GF-D8 (cell line): ENCODE results near the gene NPAS1.
A peak's percentile ranks its signal among the peaks of the same experiment; 100 is the strongest.

Experiments used
- DNase-seq: peaks from one replicate; lab custom pipeline; 2025; lab: John Stamatoyannopoulos, UW

Gene NPAS1

DNA sequence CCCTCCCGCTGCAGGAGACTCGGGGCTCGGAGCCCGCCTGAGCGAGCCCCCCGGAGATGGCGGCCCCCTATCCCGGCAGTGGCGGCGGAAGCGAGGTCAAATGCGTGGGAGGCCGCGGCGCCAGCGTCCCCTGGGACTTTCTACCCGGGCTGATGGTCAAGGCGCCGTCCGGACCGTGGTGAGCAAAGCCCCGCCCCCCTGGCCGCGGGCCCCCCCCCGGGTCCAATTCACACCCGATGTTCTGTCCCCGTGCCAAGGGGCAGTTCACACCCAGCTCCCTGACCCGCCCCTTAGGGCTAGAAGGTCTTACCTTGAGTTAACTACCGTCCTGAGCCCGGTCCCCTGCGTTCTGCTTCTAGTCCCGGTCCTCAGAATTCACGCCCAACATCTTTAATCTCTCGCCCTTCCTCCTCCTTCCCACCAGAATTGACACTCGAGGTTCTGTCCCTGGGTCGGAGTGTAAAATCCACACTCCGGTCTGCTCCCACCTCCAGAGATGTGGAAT lies 1.4 kb downstream of the NPAS1 start:
- no peak for DNase-seq

DNA sequence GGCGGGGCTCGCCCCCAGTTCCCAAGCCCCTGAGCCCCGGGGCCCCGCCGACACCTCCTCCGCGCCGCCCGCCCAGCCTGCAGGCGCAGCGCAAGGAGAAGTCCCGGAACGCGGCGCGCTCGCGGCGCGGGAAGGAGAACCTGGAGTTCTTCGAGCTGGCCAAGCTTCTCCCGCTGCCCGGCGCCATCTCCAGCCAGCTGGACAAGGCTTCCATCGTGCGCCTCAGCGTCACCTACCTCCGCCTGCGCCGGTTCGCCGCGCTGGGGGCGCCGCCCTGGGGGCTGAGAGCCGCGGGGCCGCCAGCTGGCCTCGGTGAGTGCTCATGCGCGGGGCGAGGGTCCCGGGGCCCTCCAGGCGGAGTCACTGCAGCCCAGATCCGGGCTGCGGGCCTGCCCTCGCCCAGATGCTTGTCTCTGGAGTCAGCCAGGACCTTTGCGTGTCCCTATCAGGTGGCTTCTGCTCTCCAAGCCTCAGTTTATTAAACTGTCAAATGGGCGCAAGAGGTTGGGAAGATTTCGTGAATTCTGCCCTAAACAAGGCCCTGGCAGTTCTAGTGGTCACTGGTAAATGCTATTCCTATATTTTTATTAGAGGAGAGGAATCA lies 2.0 kb downstream of the NPAS1 start:
- DNase-seq: no peak

- DNase-seq: no peak
These were observed 2.5 kb downstream of the NPAS1 start for GRCh38 chr19:47022140-47022536.

DNA sequence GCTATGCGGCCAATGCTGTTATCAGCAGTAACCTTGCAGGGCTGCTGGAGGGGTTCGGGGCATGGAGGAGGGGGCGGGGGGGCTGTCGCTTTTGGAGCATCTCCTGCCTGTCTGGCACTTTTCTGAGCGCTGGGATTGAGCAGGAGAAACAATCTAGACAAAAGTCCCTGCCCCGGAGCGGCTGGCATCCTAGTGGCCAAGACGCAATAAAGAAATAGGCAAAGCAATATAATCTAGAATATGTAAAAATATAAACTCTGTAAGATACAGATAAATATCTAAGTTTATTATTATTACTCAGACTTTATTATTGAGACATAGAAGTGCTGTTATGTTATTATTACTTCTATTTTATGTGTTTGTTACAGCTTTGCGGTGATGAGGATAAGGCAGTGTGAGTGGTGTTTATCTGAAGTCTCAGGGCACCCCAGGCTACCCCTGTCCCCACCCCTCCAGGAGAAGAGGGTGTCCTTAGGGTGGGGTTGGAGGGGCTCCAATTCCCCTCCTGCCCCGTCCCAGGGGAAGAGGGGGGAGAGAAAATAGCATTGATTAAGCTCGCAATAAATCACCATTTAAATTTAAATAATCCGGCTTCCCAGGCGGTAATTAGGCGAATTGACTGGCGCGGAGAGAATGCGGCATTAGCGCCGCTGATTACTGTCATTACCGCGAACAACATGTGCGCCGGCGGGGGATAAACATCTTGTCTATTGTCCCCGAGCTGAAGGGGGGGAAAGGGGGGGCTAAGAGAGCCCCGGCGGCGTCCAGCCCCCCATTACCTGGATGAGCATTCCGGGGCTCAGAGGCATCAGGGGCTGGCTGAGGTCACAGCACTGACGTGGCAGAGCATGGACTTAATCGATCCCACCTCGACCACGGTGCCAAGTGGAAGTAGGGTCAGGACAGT lies 3.2 kb downstream of the NPAS1 start:
- DNase-seq: no peak

GRCh38 chr19:47023448-47023794 lies 3.8 kb downstream of the NPAS1 start:
- no peak for DNase-seq

GRCh38 chr19:47024502-47024901 lies 4.9 kb downstream of the NPAS1 start:
- no peak for DNase-seq

DNA sequence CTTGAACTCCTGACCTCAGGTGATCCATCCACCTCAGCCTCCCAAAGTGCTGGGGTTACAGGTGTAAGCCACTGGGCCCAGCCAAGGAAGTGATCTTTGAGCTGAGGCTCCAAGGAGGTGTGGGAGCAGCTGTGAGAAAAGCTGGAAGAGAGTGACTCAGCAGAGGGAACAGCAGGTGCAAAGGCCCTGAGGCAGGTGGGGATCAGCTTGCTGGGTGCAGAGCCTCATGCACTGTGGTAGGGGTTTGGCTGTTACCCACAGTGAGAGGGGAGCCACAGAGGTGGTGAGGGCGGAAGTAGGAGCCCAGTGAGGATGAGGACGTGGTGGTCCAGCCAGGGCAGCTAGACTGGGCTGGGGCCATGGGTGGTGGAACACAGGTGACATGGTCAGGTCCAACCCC lies 6.5 kb downstream of the NPAS1 start:
- no peak for DNase-seq

DNA sequence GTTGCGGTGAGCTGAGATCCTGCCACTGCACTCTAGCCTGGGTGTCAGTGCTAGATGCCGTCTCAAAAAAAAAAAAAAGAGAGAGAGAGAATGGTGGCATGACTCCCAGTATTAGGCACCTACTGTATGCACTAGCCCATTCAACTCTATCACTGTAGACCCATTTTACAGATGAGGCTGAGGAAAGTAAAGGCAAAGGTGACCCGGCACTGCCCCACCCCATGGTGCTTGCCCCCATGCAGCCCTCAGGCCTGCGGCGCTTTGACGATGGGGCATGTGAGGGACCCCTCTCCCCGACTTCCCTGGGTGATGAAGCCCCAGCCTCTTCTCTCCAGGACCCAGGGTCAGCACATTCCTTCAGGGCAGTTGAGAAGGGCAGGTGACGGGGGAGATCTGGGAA lies 7.3 kb downstream of the NPAS1 start:
- no peak for DNase-seq

- no peak for DNase-seq
These were observed 8.0 kb downstream of the NPAS1 start for GRCh38 chr19:47027586-47028088.

DNA sequence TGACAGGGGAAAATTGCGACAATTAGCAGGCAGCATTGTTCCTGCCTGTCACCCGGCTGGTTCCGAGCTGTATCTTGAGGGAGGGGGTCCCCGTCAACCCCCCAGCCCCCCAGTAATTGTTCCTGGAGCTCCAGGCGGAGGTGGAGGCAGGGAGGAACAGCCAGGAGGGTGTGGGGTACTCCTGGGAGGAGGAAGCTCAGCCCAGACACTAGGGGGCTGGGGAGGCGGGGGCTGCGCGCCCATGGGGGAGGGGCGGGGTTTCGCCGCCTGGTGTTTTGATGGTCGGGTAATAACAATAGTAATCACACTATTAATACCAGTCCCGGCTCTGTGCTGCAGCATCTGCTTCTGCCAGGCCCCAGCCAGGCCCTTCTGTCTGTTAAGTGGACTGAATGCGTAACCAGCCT lies 8.6 kb downstream of the NPAS1 start:
- no peak for DNase-seq

DNA sequence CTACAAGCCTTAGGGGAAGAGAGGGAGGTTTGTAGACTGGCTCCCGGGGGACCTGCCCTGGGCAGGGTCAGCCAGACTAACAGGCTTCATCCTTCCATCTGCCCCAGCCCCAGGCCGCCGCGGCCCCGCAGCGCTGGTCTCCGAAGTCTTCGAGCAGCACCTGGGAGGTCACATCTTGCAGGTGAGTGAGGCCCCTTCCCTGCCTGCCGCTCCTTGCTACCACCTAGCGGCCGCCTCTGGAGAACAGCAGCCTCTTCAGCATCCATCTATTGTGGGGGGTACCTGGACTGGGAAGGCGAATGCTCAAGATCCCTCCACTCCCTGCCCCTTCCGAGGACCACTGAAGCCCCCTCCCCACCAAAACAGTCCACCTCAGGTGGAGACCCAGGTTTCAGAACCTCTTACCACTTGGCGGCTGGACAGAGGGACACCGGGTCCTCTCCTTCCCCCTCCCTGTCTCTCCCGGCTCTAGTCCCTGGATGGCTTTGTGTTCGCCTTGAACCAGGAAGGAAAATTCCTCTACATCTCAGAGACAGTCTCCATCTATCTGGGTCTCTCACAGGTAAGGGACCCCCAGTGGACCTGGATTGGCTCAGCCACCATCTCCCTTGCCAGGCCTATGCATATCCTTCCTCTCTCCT lies 12.7 kb downstream of the NPAS1 start:
- no peak for DNase-seq

- DNase-seq: peak; percentile 63
These were observed 15.8 kb downstream of the NPAS1 start for GRCh38 chr19:47035127-47036096.

DNA sequence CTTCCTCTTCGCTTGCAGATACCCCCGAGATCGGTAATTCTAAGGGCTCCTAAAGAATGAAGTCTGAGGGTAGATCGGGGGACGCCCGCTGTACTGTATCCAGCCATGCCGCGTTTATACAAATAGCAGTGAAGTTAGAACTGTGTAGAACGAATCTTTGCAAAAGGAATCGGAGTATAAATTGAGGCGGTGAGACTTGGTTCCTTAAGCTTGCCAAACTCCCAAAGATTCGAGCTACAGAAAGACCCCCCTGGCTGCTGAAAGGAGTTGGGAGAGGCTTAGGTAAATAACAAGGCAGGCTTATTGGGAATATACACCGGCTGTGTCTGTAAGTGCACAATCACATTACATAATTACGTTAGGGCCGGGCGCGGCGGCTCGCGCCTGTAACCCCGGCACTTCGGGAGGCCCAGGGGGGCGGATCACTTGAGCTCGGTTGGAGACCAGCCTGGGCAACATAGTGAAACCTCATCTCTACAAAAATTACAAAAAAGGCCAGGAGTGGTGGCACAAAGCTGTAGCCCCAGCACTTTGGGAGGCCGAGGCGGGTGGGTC lies 16.5 kb downstream of the NPAS1 start:
- DNase-seq: no peak

- DNase-seq: no peak
These were observed 18.1 kb downstream of the NPAS1 start for GRCh38 chr19:47037766-47038165.

DNA sequence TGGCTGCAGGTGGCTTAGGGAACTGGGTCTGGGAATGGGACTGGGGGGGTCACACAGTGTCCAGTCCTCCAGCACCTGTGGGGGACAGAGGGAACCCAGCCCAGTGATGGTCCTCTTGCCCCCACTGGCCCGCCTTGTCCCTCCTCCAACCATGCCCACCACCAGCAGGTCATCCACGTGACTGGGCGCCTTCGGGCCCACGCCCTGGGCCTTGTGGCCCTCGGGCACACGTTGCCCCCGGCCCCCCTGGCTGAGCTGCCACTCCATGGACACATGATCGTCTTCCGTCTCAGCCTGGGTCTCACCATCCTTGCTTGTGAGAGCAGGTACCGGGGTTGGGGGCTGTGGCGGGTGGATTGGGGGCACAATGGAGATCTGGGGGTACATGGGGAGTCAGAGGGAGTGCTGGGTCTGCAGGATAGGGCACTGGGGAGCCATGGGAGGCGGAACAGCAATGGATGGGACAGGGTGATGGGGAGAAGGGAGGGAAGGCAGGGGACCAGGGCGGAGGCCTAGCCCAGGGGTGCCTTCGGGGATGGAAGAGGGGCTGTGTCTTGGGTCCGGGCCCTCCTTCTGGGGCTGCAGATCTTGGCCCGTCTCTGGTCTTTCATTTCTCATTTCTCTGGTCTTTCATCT lies 19.7 kb downstream of the NPAS1 start:
- DNase-seq: no peak

- no peak for DNase-seq
These were observed 21.2 kb downstream of the NPAS1 start for GRCh38 chr19:47040869-47041268.

GRCh38 chr19:47044946-47045866 lies 25.6 kb downstream of the NPAS1 start:
- DNase-seq: no peak

DNA sequence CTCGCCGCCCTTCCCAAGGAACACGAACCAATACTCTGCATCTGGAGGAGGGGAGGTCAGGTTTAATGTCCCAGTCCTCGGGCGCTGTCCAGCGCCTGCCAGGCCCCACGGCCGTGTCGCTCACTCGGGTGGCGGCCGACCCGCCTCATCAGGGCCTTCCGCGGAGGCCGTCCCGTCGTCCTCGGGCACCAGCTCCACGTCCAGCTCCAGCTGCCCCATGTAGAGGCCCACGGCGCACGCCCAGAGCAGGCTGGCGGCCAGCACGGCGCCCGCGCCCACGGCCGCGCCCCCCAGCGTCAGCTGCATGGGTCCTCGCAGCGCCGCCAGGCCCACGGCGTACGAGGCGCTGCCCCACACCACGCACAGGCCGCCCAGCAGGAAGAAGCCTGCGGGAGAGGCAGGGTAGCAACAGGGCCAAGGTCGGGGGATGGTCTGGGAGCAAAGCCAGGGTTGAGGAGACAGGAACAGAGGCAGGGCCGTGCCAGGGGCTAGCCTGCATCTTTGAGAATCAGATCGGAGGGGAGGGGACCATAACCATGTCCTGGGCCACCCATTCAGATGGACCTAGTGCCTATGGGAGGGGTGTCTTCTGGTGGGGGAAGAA lies 26.3 kb downstream of the NPAS1 start:
- no peak for DNase-seq

- DNase-seq: no peak
These were observed 27.7 kb downstream of the NPAS1 start for GRCh38 chr19:47047272-47047762.
